CMK (cell line): ENCODE data around the gene LNX1.

ENCODE experiments used
- DNase-seq: peaks from one replicate; pipeline ENCODE4 v3.0.0-alpha.2; 2010; ENCODE audit warnings: low read depth

The LNX1 gene

DNA sequence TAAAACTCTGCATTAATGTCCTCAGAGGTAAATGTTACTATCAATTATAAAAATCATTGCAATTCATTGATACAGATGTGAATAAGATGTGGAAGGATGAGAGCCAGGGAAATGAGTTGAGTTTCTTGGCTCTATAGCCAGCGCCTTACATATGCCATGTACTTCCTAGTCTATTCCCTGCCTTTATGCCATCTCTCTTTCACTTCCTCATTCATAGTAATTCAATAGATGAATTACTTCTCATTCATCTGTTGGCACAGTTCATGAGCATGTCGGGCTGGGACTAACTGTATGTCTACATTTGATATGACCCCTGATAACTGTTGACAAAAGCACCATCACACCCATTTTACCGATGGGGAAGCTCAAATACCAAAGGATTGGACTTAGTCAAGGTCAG, 55.7 kb downstream of the LNX1 start:
- no peak for DNase-seq

- no peak for DNase-seq
Measured at GRCh38 chr4:53534684-53535083, 56.6 kb downstream of the LNX1 start.

DNA sequence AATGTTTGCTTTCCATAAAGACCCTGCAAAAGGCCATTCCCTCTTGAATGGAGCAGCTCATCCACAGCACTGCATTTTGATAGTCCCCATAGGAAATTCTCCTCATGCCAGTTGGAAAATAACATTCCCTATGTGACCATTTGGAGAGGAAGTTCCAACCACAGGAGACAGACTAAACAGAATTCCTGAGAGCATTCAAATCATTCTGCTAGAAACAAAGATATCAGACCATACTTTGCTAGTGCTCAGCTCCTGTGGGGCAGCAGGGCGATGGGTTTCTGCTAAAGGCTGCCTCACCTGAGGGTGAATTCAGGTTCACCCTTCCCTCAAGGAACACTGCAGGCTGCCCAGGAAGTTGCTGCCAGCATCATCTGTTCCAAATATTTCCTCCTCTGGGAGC, 58.8 kb downstream of the LNX1 start:
- DNase-seq, result no peak

- no peak for DNase-seq
Measured at GRCh38 chr4:53531585-53532224, 59.6 kb downstream of the LNX1 start.

GRCh38 chr4:53529025-53529424, 62.3 kb downstream of the LNX1 start:
- DNase-seq, result no peak

DNA sequence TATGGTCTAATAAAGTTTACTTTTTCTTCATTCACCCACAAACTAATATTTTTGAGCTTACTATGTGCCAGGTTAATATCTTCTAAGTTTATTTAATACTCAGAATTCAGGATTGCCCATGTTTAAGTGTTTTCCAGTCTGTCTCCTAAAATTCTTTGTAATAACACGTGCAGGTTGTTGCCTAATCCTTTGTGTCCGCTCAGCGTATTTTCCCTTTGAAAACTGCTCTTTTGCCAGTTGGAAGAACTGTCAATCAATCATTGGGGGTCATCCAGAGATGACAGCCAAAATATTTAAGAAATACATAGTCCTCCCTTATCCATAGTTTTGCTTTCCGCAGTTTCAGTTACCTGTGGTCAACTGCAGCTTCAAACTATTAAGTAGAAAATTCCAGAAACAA, 63.4 kb downstream of the LNX1 start:
- DNase-seq, result no peak

DNA sequence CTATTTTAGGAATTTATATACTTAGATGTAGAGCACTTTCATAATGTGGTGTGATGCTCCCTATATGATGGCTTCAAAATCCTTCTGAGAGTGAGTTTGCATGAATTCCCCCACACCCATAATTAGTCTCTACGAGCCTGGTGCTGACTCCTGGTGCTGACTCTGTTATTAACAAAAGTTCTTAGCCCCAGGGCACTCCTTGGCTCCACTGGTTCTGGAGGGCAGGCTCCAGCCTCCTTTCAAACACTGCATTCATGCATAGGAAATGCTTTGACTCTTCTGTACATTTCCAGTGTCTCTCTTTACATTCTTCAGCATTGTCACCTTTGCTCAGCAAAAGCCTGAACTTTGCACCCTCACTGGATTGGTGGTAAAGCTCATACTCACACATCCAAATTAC, 64.0 kb downstream of the LNX1 start:
- DNase-seq, result no peak

DNA sequence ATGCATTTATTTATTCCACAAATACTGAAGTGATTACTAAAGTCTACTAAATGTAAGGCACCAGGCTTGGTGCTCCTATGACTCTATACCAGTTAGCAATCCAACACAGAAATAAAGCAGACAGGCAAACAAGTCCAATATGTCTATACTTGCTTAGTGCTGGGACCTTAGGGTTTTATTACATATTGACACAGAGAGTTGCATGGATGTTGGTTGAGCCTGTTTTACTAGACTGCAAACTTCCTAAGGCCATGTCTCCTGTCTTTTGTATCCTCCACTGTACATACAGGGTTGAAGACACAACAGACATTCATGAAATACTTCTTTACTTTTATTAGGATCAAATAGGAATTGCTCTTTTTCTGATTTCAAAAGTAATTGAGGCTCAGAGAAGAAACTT, 69.0 kb downstream of the LNX1 start:
- no peak for DNase-seq

DNA sequence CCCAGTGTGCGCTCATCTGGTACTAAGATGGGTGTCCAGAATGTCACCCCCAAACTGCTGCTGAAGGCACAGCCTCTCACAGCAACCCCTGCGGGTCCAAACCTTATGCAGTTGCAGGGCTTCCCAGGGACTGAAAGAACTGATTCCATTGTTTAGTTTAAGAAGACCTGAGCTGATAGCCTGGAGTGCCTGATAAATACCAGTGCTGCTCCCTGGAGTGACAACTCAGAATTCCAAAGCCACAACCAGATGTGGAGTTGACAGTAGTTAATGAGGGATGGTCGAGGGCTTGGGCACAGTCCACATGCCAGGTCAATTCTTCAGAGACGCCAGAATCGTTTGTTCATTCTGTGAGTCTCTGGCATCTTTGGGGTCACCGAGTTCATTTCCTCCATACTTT, 71.2 kb downstream of the LNX1 start:
- no peak for DNase-seq

DNA sequence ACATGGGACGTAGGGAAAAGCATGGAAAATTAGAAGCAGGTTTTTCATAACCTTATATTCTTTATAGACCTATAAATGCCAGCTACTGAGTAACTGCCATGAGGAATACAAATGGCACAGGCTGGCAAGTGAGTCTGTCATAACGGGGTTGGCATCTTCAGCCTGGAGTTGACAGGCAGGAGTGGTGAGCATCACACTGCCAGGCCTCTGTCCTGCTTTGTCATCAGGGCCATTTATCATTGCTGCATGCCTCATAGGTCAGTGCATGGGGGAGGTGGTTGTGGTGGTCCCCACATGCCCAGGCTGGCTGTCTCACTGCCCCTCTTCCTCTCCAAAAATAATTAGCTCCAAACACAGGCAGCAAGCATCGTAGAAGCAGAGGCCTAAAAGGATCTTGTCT, 72.5 kb downstream of the LNX1 start:
- no peak for DNase-seq

GRCh38 chr4:53515076-53515475, 76.2 kb downstream of the LNX1 start:
- DNase-seq, result no peak

- no peak for DNase-seq
Measured at GRCh38 chr4:53514509-53514908, 76.8 kb downstream of the LNX1 start.

DNA sequence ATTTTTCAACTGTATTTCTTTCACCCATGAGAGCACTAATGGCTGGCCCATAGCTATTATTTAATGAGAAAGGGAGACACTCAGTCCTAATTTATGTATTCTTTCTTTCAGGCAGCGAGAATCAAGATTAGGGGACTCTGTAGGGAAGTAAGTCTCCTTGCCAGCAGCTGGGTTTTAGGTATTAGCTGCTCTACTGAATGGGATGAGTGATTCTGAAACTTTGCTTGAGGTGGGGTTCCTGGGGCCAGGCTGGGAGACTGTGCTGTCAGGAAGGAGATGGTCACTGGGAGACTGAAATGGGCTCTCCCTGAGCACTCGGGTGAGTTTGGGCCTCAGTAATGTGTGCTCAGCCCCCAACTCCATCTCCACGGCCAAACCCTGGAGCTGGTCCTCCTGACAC, 78.7 kb downstream of the LNX1 start:
- no peak for DNase-seq

- DNase-seq, result no peak
Measured at GRCh38 chr4:53511014-53511413, 80.3 kb downstream of the LNX1 start.

DNA sequence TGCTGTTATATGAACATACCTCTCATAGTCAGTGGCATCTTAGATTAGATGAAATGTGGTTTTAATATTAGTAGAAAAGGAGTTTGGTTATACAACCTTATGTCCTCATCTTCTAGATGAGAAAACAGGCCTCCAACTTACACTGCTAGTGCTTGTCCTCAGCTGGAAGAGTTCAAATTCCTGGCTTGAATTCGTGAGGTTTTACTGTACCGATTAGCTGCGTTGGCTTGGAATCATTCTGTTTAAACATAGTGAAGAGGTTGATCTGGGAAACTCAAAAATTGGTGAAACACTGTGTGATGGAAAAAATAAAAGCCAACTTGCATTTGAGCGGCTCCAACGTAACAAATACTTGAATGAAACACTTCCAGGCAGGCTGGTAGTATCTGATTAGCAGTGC, 81.0 kb downstream of the LNX1 start:
- no peak for DNase-seq

DNA sequence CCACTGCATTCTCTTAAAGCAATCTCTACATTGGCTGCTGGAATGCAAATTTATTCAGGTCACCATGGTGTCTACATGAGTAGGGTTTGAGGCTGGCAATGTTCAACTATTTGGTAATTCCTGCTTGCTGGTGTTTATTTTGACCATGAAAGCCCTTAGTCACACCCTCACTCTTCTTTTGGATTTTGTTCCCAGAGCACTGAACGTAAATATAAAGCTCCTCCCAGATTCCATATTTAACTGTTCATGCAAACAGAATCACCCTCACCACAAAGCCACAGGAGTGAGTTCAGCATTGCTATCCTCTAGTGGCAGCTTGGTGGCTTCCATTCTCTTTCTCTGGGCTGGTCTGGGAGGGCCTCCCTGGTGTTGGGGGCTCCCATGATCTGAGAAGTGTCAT, 82.8 kb downstream of the LNX1 start:
- DNase-seq, result no peak

- no peak for DNase-seq
Measured at GRCh38 chr4:53507671-53508286, 83.5 kb downstream of the LNX1 start.

DNA sequence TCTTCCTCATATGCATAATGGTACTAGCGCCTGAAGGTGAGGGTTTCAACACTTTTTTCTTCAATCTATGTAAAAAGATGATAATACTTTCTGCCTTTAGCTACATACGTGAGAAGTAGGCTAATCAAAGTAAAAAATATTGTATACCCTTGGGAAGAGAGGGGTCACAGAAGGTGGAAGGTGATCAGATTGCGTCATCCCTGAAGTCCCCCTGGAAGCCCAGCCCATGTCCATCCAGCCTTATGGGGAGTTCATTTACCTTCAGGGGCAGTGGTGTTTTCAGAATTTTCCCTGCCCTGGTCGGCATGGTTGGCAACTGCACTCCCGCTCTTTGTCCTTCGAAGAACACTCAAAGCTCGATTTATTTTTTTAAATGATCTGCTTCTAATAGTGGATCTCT, 84.2 kb downstream of the LNX1 start:
- DNase-seq, result no peak

GRCh38 chr4:53505947-53506346, 85.3 kb downstream of the LNX1 start:
- DNase-seq, result no peak

GRCh38 chr4:53502094-53502493, 89.2 kb downstream of the LNX1 start:
- no peak for DNase-seq

GRCh38 chr4:53501561-53501960, 89.7 kb downstream of the LNX1 start:
- no peak for DNase-seq

DNA sequence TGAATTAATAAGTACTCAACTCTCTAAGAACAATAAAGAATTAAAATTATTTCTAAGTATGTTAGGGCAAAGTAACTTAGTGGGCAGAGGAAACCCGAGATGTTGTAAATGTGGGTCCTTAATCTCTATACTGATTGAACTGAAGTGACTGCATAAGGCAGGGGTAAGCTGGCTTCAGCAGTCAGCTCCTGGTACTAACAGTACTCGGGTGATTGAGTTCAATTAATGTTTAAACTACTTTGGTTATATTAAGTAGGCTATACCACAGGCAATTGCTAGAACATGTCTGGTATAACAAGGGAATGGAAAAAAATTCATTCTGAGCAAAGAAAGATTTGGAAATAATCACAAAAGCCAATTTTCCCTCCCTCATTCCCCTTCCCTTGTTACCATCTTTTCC, 90.7 kb downstream of the LNX1 start:
- no peak for DNase-seq

- DNase-seq, result no peak
Measured at GRCh38 chr4:53499791-53500190, 91.5 kb downstream of the LNX1 start.

DNA sequence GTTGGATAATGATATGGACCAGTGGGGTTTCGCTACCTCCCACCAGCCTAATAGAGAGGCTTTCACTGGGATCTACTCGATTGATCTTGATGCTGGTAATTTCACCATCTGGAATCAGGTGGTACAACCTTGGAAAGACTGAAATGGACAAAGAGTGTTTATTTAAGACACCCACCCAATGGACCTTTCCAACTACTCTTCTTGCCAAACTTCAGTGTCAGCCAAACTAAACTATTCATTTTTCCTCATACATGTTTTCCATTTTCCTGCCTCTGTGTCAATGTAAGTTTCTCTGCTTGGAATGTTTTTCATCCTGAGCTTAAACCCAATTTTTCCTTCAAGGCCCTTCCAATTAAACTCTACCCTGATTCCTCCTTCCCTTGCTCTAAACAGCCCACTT, 92.6 kb downstream of the LNX1 start:
- DNase-seq, result no peak
